ENCODE data around the gene GPBP1L1. TPM values are rescaled to one million over a fixed set of nuclear protein-coding genes. Genes with fewer than 3 reads are reported as not detected.
A peak's percentile ranks its signal among the peaks of the same experiment; 100 is the strongest.

GPBP1L1 gene
- total and polyA plus RNA-seq, 9 of the 15 experiments (the other 6 are each of a cell fraction or from before 2014, with no cell fraction given), result 86.0 to 216 (median 138) TPM

- TF ChIP-seq GTF2B (IDR thresholded peaks at IDR 0.05; ENCODE audit: extremely low read depth, insufficient read length), result peak; percentile 54
- peak; percentile 78; the same call in 1 of the 2 replicates for TF ChIP-seq GTF2F1 (IDR thresholded peaks at IDR 0.05; ENCODE audit: low read depth, low read length)
- no peak for TF ChIP-seq ZNF146 (CRISPR knock-in tag; IDR thresholded peaks at IDR 0.05; ENCODE audit: unreplicated experiment)
- TF ChIP-seq ZNF239 (CRISPR knock-in tag; IDR thresholded peaks at IDR 0.05), result peak; percentile 34; the same call in 1 of the 2 replicates
- peak; percentile 98 to 99; a peak in 3 of 4 replicates for TF ChIP-seq MAZ (CRISPR knock-in tag; conservative IDR thresholded peaks at IDR 0.05 in 1 of 2, IDR thresholded peaks at IDR 0.05 in 1 of 2)
- peak; percentile 51; the same call in 1 of the 2 replicates for TF ChIP-seq SMAD3 (CRISPR knock-in tag; conservative IDR thresholded peaks at IDR 0.05)
- peak; percentile 80; the same call in 1 of the 2 replicates for TF ChIP-seq OTX1 (CRISPR knock-in tag; IDR thresholded peaks at IDR 0.05)
- no peak for TF ChIP-seq HDAC6 (IDR thresholded peaks at IDR 0.05; ENCODE audit: low read depth, low read length)
- TF ChIP-seq IRF1 (CRISPR knock-in tag; IDR thresholded peaks at IDR 0.05; ENCODE audit: borderline replicate concordance), result no peak; the same call in 1 of the 2 replicates
- no peak; the same call in 1 of the 2 replicates for TF ChIP-seq HBP1 (CRISPR knock-in tag; IDR thresholded peaks at IDR 0.05)
- TF ChIP-seq ELF4 (CRISPR knock-in tag; IDR thresholded peaks at IDR 0.05), result peak; percentile 76
- TF ChIP-seq ZNF253 (CRISPR knock-in tag; conservative IDR thresholded peaks at IDR 0.05), result no peak
- peak; percentile 39 to 86 (median 82) for TF ChIP-seq YY1 (IDR thresholded peaks at IDR 0.05; ENCODE audit: borderline replicate concordance in 1 of 3, control insufficient read depth in 1 of 3, extremely low read depth in 1 of 3, insufficient read depth in 3 of 3, insufficient read length in 1 of 3, insufficient replicate concordance in 2 of 3, low read depth in 1 of 3, low read length in 2 of 3)
- TF ChIP-seq TCF7L2 (IDR thresholded peaks at IDR 0.05; ENCODE audit: low read depth, low read length), result no peak
- TF ChIP-seq HDGF (IDR thresholded peaks at IDR 0.05), result peak; percentile 71; the same call in 1 of the 2 replicates
- TF ChIP-seq ZNF277 (CRISPR knock-in tag; IDR thresholded peaks at IDR 0.05; ENCODE audit: borderline replicate concordance), result no peak
- TF ChIP-seq ZNF316 (IDR thresholded peaks at IDR 0.05), result no peak; the same call in 1 of the 2 replicates
- TF ChIP-seq ZBTB9 (CRISPR knock-in tag; IDR thresholded peaks at IDR 0.05), result no peak
- TF ChIP-seq ZNF655 (CRISPR knock-in tag; IDR thresholded peaks at IDR 0.05), result no peak
- peak; percentile 62; the same call in 1 of the 2 replicates for TF ChIP-seq EP400 (IDR thresholded peaks at IDR 0.05)
Measured at GRCh38 chr1:45687014-45687753, 851 bp upstream of the GPBP1L1 start (continued).

Measured in K562 (cell line).